ENCODE data around the gene GPR107.

Gene GPR107

DNA sequence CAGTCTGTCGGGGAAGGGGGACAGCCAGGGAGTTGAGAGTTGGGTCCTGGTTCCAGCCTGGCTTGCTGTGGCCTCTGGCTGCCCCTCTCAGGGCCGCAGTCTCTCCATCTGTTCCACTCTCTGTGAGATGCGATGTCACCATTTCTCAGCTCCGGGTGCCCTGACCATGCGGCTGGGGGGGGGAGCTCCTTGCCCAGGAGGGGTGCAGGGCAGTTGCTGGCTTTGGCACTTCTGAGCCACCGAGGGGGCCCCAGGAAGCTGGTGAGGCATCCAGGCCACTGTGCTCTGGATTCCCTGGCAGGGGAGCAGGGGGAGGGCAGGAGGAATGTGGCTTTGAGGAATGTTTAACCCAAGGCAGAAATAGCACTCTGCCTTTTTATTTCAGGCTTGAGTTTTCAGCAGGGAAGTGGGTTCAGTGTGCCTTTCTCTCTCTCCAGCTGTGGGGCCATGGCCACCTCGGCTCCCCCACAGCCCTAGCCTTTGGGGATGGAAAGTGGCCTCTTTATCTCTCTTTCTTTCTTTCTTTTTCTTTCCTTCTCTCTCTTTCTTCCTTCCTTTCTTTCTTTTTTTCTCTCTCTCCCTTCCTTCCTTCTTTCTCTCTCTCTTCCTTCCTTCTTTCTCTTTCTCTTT lies 129.5 kb downstream of the GPR107 start:
- TF ChIP-seq, protein P1, sequence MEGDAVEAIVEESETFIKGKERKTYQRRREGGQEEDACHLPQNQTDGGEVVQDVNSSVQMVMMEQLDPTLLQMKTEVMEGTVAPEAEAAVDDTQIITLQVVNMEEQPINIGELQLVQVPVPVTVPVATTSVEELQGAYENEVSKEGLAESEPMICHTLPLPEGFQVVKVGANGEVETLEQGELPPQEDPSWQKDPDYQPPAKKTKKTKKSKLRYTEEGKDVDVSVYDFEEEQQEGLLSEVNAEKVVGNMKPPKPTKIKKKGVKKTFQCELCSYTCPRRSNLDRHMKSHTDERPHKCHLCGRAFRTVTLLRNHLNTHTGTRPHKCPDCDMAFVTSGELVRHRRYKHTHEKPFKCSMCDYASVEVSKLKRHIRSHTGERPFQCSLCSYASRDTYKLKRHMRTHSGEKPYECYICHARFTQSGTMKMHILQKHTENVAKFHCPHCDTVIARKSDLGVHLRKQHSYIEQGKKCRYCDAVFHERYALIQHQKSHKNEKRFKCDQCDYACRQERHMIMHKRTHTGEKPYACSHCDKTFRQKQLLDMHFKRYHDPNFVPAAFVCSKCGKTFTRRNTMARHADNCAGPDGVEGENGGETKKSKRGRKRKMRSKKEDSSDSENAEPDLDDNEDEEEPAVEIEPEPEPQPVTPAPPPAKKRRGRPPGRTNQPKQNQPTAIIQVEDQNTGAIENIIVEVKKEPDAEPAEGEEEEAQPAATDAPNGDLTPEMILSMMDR (IDR thresholded peaks at IDR 0.05) = no peak
- no peak for TF ChIP-seq ZFX (IDR thresholded peaks at IDR 0.05; ENCODE audit: borderline replicate concordance)
- no peak overlapping the region for H3K27ac ChIP-seq

DNA sequence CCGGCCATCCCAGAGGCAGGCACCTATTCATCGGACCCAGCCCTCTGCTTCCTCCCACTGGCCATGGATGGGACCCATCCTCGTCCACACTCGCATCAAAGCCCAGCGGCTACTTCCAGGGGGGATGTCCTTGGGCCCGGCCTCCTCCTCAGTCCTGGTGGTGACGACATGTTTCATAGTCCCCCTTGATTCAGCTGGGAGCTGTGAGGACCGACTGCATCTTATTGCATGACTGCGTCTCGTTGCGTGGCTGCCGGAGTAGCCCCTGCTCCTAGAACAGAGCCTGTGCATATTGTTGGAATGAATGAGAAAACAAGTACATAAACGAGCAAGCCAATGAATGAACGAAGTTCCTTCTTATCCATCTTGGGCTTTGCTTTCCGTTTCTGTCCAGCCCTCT lies 131.3 kb downstream of the GPR107 start:
- no peak overlapping the region for H3K27ac ChIP-seq
- TF ChIP-seq, protein P1 (IDR thresholded peaks at IDR 0.05) = no peak
- TF ChIP-seq ZFX (IDR thresholded peaks at IDR 0.05; ENCODE audit: borderline replicate concordance) = no peak

DNA sequence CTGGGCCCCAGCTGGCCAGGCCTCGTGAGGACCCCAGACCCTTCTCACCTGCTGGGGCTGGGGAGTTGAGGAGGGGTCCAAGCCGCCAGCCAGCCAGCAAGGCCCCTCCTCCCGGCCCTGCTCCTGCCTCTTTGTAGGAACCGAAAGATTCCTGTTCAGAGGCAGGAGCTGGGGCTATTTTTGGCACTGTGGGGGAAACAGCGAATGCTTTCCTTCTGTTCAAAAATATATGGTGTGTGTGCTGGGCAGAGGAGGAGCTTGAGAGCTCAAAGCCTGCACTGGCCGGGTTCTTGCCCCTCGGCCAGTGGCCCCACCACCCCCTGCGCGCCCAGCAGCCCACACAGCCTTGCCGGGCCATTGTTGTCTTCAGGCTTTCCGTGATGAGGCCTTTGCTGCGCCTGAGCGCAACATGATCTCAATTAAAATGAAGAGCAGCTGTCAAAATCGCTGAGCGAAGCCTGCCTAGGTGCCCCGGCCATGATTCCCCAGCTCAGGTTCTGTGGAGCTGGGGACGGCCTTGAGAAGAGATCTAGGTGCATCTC lies 131.9 kb downstream of the GPR107 start:
- TF ChIP-seq ZFX (IDR thresholded peaks at IDR 0.05; ENCODE audit: borderline replicate concordance) = no peak
- TF ChIP-seq, protein P1 (IDR thresholded peaks at IDR 0.05) = no peak
- H3K27ac ChIP-seq = no peak overlapping the region

DNA sequence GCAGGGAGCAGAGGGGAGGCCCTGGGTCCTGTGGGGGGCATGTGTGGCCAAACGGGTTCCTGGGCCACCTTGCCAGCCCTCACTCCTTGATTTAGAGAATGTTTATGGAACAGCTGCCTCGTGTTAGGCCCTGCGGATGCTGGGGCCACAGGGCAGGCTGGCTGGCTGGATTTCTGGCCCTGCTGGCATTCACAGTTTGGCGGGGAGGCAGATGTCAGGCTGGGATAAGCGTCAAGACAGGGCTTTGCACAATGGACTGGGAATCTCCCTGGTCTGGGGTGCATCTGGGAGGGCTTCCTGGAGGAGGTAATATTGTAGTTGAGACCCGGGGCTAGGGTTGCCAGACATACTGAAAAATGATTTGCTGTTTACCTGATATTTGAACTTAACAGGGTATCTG lies 132.3 kb downstream of the GPR107 start:
- H3K27ac ChIP-seq = no peak overlapping the region
- TF ChIP-seq, protein P1 (IDR thresholded peaks at IDR 0.05) = no peak
- no peak for TF ChIP-seq ZFX (IDR thresholded peaks at IDR 0.05; ENCODE audit: borderline replicate concordance)

DNA sequence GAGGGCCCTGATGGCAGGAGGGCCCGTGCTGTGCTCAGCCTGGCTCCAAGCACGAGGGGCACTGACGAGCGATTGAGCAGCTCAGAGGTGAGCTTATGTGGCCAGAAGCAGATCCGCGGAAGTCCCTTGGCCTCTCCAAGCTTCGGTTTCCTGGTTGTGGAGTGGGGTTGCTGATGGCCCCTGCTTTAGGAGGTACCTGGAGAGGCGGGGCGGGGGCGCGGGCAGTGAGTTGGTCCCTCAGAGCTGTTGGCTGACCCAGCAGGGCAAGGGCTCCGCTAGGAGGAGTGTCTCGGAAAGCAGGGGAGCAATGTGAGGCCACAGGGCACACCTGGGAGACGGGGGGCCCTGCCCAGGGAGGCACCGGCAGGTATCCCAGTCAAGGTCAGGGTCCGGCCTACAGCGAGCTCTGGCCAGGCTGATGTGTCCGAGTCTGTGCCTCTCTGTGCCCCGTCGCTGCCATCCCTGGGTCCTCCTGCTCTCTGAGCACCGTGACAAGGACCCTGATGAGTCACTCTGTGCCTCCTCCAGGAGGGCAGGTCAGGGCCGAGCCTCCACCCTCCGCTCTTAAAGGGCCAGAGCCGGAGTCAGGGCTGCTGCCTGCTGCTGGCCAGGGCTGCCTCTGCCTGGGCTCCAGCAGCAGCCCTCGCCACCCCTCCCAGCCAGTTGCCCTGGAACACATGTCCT lies 133.3 kb downstream of the GPR107 start:
- H3K27ac ChIP-seq = no peak overlapping the region
- TF ChIP-seq ZFX (IDR thresholded peaks at IDR 0.05; ENCODE audit: borderline replicate concordance) = no peak

DNA sequence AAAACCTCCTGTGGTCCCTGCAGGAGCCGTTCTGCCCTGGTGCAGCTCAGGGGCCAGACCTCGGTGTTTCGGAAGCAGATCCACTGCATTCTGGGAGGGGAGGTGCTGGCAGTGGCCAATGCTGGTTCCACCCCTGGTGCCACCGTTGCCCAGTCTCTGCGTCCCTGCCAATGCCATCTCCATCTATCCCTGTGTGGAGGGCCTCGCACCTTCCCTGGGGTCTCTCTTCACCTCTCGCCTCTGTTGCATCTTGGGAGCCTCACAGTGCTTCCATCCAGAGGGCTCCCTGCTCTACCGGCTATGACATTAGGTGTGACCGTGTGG lies 133.8 kb downstream of the GPR107 start:
- H3K27ac ChIP-seq = no peak overlapping the region
- TF ChIP-seq, protein P1 (IDR thresholded peaks at IDR 0.05) = no peak
- TF ChIP-seq ZFX (IDR thresholded peaks at IDR 0.05; ENCODE audit: borderline replicate concordance) = no peak

DNA sequence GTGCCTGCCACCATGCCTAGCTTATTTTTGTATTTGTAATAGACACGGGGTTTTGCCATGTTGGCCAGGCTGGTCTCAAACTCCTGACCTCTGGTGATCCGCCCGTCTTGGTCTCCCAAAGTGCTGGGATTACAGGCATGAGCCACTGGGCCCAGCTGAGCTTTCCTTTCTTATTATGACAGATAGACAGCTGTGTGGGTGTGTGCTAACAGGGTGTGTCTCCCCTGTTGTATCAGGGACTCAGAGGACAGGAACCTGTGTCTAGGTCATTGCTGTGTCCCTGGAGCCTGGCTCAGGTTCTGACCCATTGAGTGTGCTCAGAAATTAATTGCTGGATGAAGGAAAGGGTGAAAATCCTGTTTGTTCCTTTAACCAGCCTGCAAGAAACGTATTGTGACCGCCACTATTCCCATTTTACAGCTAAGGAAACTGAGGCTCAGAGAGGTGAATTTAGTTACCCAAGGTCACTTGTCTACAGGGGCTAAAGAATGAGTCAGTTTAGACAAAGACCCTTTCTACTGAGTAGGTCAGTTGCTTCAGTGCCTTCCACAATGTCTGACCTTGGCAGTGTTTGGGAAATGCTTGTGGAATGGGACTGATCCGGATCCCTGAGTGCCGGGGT lies 135.3 kb downstream of the GPR107 start:
- H3K27ac ChIP-seq = no peak overlapping the region
- TF ChIP-seq, protein P1 (IDR thresholded peaks at IDR 0.05) = no peak
